HepG2 (cell line): ENCODE data around the gene MPP3. TPM values are rescaled to one million over a fixed set of nuclear protein-coding genes. Genes with fewer than 3 reads are reported as not detected.

Source experiments
- ATAC-seq: fragments of 200-7000 bp; cut with Tn5 transposase; 3 replicates; pipeline ENCODE4 v1.9.1; 2020; ENCODE audit warnings: mild to moderate bottlenecking, moderate library complexity
- BruUV-seq: library from RNA; stranded (reverse); fragments of 400-500 nt; replicated peaks from 2 replicates; lab custom pipeline; 2021; lab: Mats Ljungman, UMichigan
- CTCF ChIA-PET: fragments of 300-600 bp; formaldehyde crosslinking; extraction: SDS; loops from one replicate; lab custom pipeline; 2021; ENCODE audit warnings: low total read pairs, inconsistent platforms, low intra/inter-chr PET ratio; lab: Yijun Ruan, JAX
- POLR2A ChIA-PET: fragments of 350-600 bp; sonication (Branson Sonifier 250); formaldehyde crosslinking; loops from one replicate; lab custom pipeline; 2020; ENCODE audit warnings: antibody characterized with exemption, inconsistent platforms; lab: Yijun Ruan, JAX
- DNase-seq: peaks from one replicate; pipeline ENCODE4 v3.0.0-alpha.2; 2015; ENCODE audit warnings: low spot score
- FAIRE-seq: peaks from 3 replicates; lab custom pipeline; 2011; peaks lifted over from hg19 to GRCh38; lab: Jason Lieb, UNC
- H2AFZ ChIP-seq: one replicate; pipeline ENCODE4 v1.6.1; 2011; ENCODE audit warnings: low read length, inconsistent platforms
- H3K27ac ChIP-seq: fragments of 300-600 bp; 3 replicates; pipeline ENCODE4 v1.8.0; 2011; ENCODE audit warnings: mixed run types, mild to moderate bottlenecking, mixed read lengths, low read length, inconsistent platforms; ENCODE audit not compliant: insufficient read depth; ENCODE audit errors: extremely low read length
- H3K27me3 ChIP-seq, 2 experiments: fragments of 200-600 bp in 1 of 2; 2 replicates in 1 of 2; 3 replicates in 1 of 2; pipeline versions ENCODE4 v1.6.0 to v1.8.0; 2011; ENCODE audit warnings: low read length in 2 of 2, mild to moderate bottlenecking in 2 of 2, moderate library complexity in 2 of 2, inconsistent platforms in 1 of 2; ENCODE audit not compliant: insufficient read depth in 2 of 2, control insufficient read depth in 1 of 2
- H3K36me3 ChIP-seq, 2 experiments: fragments of 200-600 bp in 1 of 2; replicated peaks in 1 of 2; 2 replicates in 1 of 2; 3 replicates in 1 of 2; pipeline versions ENCODE4 v1.5.1 to v1.8.0; 2011; ENCODE audit warnings: low read length in 2 of 2, inconsistent platforms in 1 of 2; ENCODE audit not compliant: insufficient read depth in 2 of 2, control insufficient read depth in 1 of 2
- H3K4me1 ChIP-seq: 2 replicates; pipeline ENCODE4 v1.5.1; 2012; ENCODE audit warnings: low read length, inconsistent platforms; ENCODE audit not compliant: insufficient read depth
- H3K4me2 ChIP-seq: 2 replicates; pipeline ENCODE4 v1.6.0; 2011; ENCODE audit warnings: low read depth, low read length, inconsistent platforms
- H3K4me3 ChIP-seq, 3 experiments: fragments of 200-600 bp in 1 of 3; sonication (generic), shearing (Covaris generic) in 1 of 3; replicated peaks in 1 of 3; 2 replicates each; pipeline ENCODE4 v1.5.1; 2011 to 2016; ENCODE audit warnings: low read length in 3 of 3, inconsistent platforms in 2 of 3, low read depth in 2 of 3, mild to moderate bottlenecking in 2 of 3, control low read depth in 1 of 3, mixed read lengths in 1 of 3; ENCODE audit not compliant: insufficient read depth in 1 of 3
- H3K79me2 ChIP-seq: one replicate; pipeline ENCODE4 v1.6.1; 2011; ENCODE audit warnings: low read length, inconsistent platforms; ENCODE audit not compliant: insufficient read depth
- H3K9ac ChIP-seq: 2 replicates; pipeline ENCODE4 v1.6.0; 2011; ENCODE audit warnings: mild to moderate bottlenecking, low read depth, low read length, inconsistent platforms; ENCODE audit not compliant: insufficient read depth
- H3K9me3 ChIP-seq: 2 replicates; pipeline ENCODE4 v1.5.1; 2012; ENCODE audit warnings: mild to moderate bottlenecking, low read length
- H4K20me1 ChIP-seq: 2 replicates; pipeline ENCODE4 v1.6.0; 2011; ENCODE audit warnings: inconsistent platforms, mild to moderate bottlenecking, low read length, moderate library complexity; ENCODE audit not compliant: insufficient read depth
- MYNN ChIP-seq: sonication (generic); formaldehyde crosslinking; IDR thresholded peaks from 2 replicates; pipeline ENCODE4 v1.4.0; 2020; ENCODE audit warnings: mild to moderate bottlenecking, low read depth, missing genetic modification reagents
- MZF1 ChIP-seq: sonication (generic); formaldehyde crosslinking; IDR thresholded peaks from 2 replicates; pipeline ENCODE4 v1.8.1; 2023; ENCODE audit warnings: mild to moderate bottlenecking, missing genetic modification reagents, borderline replicate concordance
- ZKSCAN8 ChIP-seq: IDR thresholded peaks from 2 replicates; pipeline ENCODE4 v1.6.1; 2016; ENCODE audit warnings: borderline replicate concordance, missing genetic modification reagents, missing compliant biosample characterization
- ZMYM3 ChIP-seq: sonication (generic); formaldehyde crosslinking; IDR thresholded peaks from 2 replicates; pipeline ENCODE4 v1.5.1; 2020; ENCODE audit warnings: mild to moderate bottlenecking, missing genetic modification reagents
- ZNF496 ChIP-seq: sonication (generic); formaldehyde crosslinking; IDR thresholded peaks from 2 replicates; pipeline ENCODE4 v1.8.1; 2023; ENCODE audit warnings: mild to moderate bottlenecking, moderate library complexity, missing genetic modification reagents; ENCODE audit not compliant: insufficient replicate concordance
- WGBS: methylation state at CpG from one replicate; pipeline ENCODE4 v1.1.6; 2017; ENCODE audit warnings: low lambda C conversion rate; 5-methylcytosine and 5-hydroxymethylcytosine counted together
- in situ Hi-C: cut with HindIII; loops from 2 replicates; pipeline ENCODE4 v1.10.0; 2017; ENCODE audit warnings: low pct_unique_long_range_greater_than_20kb; ENCODE audit not compliant: extremely low pct_ligation_motif_present
- intact Hi-C: fragments of 100-400 bp; cut with micrococcal nuclease; formaldehyde crosslinking; loops from one replicate; pipeline ENCODE4 v1.10.0; 2022; ENCODE audit not compliant: unreplicated experiment
- polyA plus RNA-seq, 8 experiments: library from polyadenylated mRNA; depleted of rRNA in 3 of 8; stranded (reverse) in 7 of 8; unstranded in 1 of 8; fragments of >200 nt; fragmentation: Illumina TruSeq in 4 of 8; extraction: Trizol in 4 of 8; gene quantifications; 2 replicates each; pipeline versions ENCODE4 v1.2.1 to v1.2.3, GENCODE V29; 2011 to 2016; ENCODE audit warnings: low read depth in 4 of 8, missing spikeins in 1 of 8, mixed read lengths in 1 of 8; ENCODE audit not compliant: insufficient read depth in 1 of 8
- total RNA-seq, 5 experiments: library from RNA; depleted of rRNA; stranded (reverse); fragments of >200 nt; fragmentation: Illumina TruSeq; extraction: Trizol; gene quantifications; 2 replicates each; pipeline ENCODE4 v1.2.3, GENCODE V29; 2016; ENCODE audit warnings: low read depth in 1 of 5
- TF ChIP-seq, protein P1 (sequence below), 2 experiments: fragments of 450-650 bp in 1 of 2; sonication (generic) in 1 of 2; formaldehyde crosslinking; IDR thresholded peaks; 2 replicates each; pipeline versions ENCODE4 v1.5.0 to v1.8.0; 2020 to 2022; ENCODE audit warnings: mild to moderate bottlenecking in 1 of 2, missing genetic modification reagents in 1 of 2
- TF ChIP-seq, protein P2 (sequence below): sonication (generic); formaldehyde crosslinking; IDR thresholded peaks from 2 replicates; pipeline ENCODE4 v1.9.0; 2021; ENCODE audit warnings: missing genetic modification reagents, borderline replicate concordance

Gene MPP3
- total and polyA plus RNA-seq, 2 of the 13 experiments (the other 11 are each of a cell fraction or from before 2014, with no cell fraction given): 0.91 to 1.8 TPM

DNA sequence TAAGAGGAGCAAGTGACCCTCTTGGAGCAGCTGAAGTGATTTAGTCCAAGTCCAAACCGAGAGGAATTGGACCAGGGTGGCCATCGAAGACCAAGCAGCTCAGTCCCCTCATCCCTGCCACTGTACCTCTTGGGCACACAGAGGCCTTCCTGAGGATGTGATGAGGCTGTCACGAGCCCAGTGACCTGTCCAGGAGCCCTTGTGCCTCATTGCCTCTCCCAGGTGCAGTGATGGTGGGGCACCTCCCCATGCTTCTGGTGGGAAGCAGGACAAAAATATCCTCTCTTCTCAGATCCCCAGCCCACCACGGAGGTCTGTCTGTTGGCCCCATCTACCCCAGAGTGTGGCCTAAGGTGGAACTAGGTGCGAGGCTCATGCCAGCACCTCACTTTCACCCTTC lies 11.3 kb upstream of the MPP3 start:
- intact Hi-C loops (no loop called here), in situ Hi-C loops (no loop called here)
- ChIA-PET CTCF (interaction anchor here (1.1 kb wide), 1 partner anchor 84 kb away, joined by 3 read pairs; no protein-coding TSS in a partner anchor), POLR2A (no interaction called here)
- no peaks in the 10 kb centered on the region for H3K36me3 ChIP-seq
- no peak overlapping the region for H3K4me3 ChIP-seq
- 4% methylated on average over 4 of the region's 5 CpGs for WGBS
- H3K4me1 ChIP-seq: peaks cover 26% of the 10 kb centered on the region
- no peak overlapping the region for H2AFZ ChIP-seq
- no peak overlapping the region for H3K4me2 ChIP-seq
- TF ChIP-seq ZKSCAN8 (no peak), MZF1 (no peak), MYNN (CRISPR knock-in tag) (no peak), ZMYM3 (CRISPR knock-in tag) (no peak), ZNF496 (CRISPR knock-in tag) (no peak)
- TF ChIP-seq, protein P1, sequence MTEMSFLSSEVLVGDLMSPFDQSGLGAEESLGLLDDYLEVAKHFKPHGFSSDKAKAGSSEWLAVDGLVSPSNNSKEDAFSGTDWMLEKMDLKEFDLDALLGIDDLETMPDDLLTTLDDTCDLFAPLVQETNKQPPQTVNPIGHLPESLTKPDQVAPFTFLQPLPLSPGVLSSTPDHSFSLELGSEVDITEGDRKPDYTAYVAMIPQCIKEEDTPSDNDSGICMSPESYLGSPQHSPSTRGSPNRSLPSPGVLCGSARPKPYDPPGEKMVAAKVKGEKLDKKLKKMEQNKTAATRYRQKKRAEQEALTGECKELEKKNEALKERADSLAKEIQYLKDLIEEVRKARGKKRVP (CRISPR knock-in tag; IDR thresholded peaks at IDR 0.05): no peak
- TF ChIP-seq, protein P2, sequence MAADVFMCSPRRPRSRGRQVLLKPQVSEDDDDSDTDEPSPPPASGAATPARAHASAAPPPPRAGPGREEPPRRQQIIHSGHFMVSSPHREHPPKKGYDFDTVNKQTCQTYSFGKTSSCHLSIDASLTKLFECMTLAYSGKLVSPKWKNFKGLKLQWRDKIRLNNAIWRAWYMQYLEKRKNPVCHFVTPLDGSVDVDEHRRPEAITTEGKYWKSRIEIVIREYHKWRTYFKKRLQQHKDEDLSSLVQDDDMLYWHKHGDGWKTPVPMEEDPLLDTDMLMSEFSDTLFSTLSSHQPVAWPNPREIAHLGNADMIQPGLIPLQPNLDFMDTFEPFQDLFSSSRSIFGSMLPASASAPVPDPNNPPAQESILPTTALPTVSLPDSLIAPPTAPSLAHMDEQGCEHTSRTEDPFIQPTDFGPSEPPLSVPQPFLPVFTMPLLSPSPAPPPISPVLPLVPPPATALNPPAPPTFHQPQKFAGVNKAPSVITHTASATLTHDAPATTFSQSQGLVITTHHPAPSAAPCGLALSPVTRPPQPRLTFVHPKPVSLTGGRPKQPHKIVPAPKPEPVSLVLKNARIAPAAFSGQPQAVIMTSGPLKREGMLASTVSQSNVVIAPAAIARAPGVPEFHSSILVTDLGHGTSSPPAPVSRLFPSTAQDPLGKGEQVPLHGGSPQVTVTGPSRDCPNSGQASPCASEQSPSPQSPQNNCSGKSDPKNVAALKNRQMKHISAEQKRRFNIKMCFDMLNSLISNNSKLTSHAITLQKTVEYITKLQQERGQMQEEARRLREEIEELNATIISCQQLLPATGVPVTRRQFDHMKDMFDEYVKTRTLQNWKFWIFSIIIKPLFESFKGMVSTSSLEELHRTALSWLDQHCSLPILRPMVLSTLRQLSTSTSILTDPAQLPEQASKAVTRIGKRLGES (CRISPR knock-in tag): no peak
- DNase-seq (no peak), FAIRE-seq (no peak), ATAC-seq (no peak)
- no peaks in the 10 kb centered on the region for H3K9me3 ChIP-seq
- H3K27me3 ChIP-seq: peaks cover 4 to 39% of the 10 kb centered on the region in 2 experiments
- H3K79me2 ChIP-seq: no peaks in the 10 kb centered on the region
- no peaks in the 10 kb centered on the region for H4K20me1 ChIP-seq
- no TSS peak for BruUV-seq
- no peak overlapping the region for H3K27ac ChIP-seq
- H3K9ac ChIP-seq: no peak overlapping the region
